GM21447 (cell line): ENCODE measurements around the gene OSBPL10.
A peak's percentile ranks its signal among the peaks of the same experiment; 100 is the strongest.
"Not testable (repeated sequence)": the region's sequence is repeated elsewhere in the genome, so short reads cannot be mapped to it uniquely, and the experiment has no call there.

Experiments
- ATAC-seq: cut with Tn5 transposase; IDR thresholded peaks from one replicate; pipeline ENCODE4 v1.9.1; 2021; ENCODE audit not compliant: unreplicated experiment

Gene OSBPL10

DNA sequence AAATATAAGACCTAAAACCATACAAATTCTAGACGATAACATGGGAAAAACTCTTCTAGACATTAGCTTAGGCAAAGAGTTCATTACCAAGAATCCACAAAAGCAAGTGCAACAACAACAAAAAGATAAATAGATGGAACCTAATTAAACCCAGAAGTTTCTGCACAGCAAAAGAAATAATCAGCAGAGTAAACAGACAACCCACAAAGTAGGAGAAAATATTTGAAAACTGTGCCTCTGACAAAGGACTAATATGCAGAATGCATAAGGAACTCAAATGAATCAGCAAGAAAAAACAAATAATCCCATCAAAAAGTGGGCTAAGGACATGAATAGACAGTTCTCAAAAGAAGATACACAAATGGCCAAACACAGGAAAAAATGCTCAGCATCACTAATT is 198.8 kb downstream of the OSBPL10 start:
- not testable (repeated sequence) for ATAC-seq

- no peak for ATAC-seq
Measured at GRCh38 chr3:31779514-31779913, 201.5 kb downstream of the OSBPL10 start.

GRCh38 chr3:31777887-31778286 is 203.2 kb downstream of the OSBPL10 start:
- no peak for ATAC-seq

DNA sequence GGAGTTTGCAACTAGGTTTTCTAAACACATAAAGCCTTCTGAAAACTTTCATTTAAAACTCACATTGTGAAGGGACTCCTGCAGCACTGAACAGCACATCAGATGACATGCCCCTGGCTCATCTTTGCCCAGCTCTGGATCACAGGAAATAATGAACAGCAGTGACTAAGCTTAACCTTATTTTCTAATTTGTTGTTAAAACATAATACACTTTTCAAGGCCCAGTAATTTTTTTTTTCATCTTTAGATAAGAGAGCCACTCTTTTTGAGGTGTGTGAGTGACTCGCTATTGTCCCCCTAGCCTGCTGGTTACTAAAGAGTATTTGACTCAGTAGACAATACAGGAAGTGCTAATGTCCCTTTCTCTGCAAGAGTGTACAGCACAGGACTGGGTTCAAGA is 204.0 kb downstream of the OSBPL10 start:
- ATAC-seq, result no peak

GRCh38 chr3:31776016-31776415 is 205.0 kb downstream of the OSBPL10 start:
- no peak for ATAC-seq

GRCh38 chr3:31775383-31775782 is 205.7 kb downstream of the OSBPL10 start:
- no peak for ATAC-seq

GRCh38 chr3:31772758-31773473 is 208.1 kb downstream of the OSBPL10 start:
- ATAC-seq, result no peak

GRCh38 chr3:31772272-31772671 is 208.8 kb downstream of the OSBPL10 start:
- ATAC-seq, result no peak

DNA sequence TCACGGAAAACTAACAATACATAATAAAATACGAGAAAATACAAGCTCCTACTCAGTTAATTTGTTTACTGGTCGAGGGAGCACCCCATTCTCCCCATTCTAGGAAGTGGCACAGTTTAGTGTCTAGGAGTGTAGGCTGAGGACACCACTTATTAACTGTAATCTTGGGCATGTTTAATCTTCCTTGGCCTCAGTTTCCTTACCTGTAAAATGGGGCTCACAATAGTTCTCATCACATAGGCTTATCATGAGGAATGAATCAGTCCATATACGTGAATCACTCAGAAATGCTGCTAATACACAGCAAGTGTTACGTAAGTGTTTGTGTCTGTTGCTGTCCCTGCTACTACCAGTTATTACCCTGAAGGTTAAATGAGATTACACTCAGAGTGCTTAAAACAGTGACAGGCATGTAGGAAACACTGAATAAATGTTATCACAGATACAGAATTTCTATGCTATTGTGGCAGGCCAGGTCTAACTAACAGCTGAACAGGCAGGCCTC is 210.2 kb downstream of the OSBPL10 start:
- no peak for ATAC-seq

DNA sequence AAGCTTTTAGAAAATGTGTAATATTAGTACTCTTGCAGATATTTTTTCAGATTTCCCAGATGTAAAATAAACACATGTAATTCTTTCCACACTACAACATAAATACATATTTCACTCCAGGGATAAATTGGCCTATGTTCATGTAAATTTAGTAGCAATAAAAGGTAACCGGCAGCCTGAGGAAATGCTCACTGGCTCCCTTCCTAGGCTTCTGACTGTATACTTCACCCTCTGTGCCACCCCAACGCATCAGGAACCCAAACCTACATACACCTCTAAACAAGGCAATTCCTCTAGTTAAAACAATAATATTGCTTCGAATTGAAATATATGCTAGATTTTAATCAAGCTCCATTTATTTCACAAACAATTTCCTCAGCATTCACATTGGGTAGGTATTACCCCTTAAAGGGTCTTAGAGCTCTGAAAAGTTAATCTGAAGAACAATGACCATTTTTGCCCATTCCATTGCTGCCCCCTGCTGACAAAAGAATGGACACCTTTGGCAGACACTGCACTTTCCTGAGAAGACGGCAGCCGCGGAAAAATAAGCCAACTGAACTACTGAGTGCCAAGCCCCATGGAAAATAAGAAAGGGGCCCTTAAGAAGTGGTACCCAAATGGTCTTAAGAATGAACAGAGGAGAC is 212.5 kb downstream of the OSBPL10 start:
- ATAC-seq, result no peak

DNA sequence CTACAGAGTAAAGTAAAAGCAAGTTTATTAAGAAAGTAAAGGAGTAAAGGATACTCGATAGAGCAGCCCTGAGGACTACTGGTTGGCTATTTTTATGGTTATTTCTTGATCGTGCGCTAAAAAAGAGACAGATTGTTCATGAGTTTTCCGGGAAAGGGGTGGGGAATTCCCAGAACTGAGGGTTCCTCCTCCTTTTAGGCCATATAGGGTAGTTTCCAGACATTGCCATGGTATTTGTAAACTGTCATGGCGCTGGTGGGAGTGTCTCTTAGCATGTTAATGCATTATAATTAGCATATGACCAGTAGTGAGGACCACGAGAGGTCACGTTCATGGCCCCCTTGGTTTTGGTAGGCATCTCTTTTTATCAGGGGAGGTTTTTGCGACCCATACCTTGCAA is 213.1 kb downstream of the OSBPL10 start:
- no peak for ATAC-seq

GRCh38 chr3:31766669-31767068 is 214.4 kb downstream of the OSBPL10 start:
- no peak for ATAC-seq

- no peak for ATAC-seq
Measured at GRCh38 chr3:31765871-31766270, 215.2 kb downstream of the OSBPL10 start.

DNA sequence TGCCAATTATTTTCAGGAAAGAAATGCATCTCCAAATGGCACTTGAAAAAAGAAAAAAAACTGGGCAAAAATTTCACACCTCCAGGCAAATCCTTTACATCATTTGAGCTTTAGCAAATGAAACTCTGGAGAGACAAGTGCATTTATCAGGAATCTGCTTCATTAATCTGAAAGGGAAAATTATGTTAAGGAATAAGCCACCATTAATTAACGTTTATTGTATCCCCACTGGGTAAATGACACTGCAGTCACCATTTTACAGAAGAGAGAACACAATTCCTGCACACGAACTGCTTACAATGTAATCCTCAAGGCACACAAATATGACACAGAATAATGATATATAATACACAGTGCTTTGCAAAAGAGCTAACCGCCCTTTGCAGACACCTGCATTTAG is 217.3 kb downstream of the OSBPL10 start:
- ATAC-seq, result no peak

DNA sequence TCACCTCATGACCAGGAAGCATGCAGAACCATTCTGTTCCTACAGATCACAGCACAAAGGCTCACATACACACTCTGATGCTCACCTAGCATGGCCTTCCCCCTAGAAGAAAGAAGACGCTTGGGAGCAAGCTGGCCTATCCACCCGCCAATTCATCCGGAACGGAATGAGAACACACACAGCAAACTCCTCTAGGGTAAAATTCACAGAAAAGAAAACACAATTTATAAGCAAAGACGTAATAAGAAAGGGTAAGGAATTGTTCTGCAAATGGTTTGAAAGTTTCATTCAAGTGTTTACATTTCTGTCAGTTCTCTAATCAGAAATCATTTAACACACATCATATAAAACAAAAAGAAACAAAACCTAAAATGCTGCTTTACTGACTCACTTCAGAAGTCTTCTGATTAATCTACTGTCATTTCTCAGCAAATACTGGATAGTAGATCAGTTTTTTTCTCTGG is 218.1 kb downstream of the OSBPL10 start:
- ATAC-seq, result no peak

DNA sequence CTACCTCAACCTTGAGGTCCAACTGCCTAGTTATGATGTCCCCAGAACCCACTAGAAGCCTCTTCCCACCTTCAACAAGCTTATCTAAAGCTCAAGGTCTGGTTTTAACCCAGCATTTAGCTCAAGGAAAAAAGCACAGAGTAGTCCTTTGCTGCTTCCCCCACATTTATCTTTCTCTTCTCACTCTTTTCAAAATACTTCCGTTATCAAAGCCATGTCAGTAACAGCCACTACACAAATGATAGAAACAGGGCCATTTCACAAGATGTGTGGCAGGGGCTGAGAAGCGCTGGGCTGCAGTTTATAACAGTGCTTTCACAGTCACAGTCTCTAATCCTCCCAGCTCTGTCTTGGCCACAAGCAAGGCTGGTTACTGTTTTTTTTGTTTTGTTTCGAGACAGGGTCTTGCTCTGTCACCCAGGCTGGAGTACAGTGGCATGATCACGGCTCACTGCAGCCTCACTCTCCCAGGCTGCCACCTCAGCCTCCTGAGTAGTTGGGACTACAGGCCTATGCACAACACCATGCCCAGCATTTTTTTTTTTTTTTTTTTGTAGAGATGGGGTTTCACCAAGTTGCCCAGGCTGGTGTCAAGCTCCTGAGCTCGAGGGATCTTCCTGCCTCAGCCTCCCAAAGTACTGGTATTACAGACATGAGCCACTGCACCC is 218.8 kb downstream of the OSBPL10 start:
- no peak for ATAC-seq

DNA sequence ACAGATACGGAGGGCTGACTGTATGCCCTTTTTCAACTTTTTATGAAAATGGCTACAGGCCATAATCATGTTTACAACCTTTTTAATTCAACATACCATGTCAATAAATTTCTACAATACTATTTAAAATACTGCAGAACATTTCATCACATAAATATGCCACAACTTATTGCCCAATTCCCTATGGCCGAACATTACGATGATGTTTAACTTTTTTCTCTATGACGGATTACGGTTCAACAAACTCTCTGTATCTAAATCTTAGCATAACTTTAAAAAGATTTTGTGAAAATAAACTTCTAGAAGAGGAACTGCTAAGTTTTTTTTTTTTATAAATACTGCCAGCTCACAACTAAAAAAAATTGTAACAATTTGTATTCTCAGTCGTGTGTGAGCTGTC is 220.4 kb downstream of the OSBPL10 start:
- no peak for ATAC-seq

GRCh38 chr3:31758322-31758965 is 222.6 kb downstream of the OSBPL10 start:
- ATAC-seq, result no peak

DNA sequence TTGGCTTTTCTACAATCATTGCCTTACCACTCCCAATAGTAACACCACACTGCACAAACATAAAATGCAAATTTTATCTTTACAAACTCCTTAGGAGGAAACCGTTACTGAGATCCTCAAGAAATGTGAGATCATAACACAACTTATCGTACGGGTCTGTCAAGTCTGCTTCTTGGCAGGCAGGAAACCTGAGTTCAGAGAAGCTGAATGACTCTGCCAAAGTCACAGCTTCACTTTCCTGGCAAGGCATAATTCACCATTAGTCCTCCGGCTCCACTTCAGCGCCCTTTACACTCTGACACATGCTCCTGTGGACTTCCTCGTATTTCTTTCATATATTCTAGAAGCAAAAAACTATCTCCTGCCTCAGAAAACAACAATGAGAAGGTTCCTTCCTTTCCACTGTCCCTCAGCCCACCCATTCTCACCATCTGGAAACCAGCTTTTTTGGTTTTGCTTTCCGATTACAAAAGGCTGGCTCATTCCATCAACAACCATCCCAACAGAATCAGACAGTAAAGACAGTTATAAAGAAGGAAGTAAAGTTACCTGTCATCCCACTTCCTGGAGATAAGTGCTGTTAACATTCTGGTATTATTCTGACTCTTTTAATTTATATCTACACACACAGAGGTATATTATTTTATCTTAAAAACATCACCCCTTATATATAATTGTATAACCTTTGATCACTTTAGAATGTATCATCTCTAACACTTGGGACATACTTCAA is 225.0 kb downstream of the OSBPL10 start:
- ATAC-seq, result no peak

DNA sequence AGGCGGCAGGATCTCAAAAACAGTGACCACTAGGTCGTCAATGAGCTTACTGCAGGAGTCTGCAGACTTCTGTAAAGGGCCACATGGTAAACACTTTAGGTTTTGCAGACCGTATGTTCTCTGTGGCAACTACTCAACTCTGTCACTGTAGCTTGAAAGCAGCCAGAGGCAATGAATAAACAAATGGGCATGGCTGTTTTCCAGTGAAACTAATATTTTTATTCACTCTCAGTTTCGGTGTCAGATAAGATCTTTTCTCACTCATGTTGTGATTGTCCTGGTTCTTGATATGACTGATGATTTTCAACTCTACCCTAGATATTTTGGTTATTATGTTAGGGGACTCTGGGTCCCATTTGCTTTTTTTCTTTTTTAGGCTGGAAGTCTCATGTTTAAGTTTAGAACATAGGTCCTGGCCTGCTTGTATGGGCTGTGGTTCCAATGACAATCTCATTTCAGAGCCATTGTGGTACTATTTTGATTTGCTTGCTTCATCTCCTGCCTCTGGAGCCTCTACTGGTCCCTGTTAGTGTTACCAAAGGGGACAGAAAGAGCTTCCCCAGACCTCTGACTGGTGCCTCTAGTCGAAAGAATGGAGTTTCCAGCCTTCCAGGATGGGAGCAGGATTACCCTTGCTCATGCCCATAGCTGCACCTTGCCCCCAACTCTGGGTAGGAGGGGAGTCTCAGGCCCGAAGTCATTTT is 226.3 kb downstream of the OSBPL10 start:
- ATAC-seq, result peak; percentile 88
